ENCODE results near the gene MDM4. TPM values are rescaled to one million over a fixed set of nuclear protein-coding genes. Genes with fewer than 3 reads are reported as not detected.
A peak's percentile ranks its signal among the peaks of the same experiment; 100 is the strongest.

The MDM4 gene
- total RNA-seq, 1 experiment from 2014 or later = 42.1 TPM

GRCh38 chr1:204469304-204469703 is 46.9 kb upstream of the MDM4 start:
- in situ Hi-C loops (cut with HindIII; ENCODE audit: low pct_unique_long_range_greater_than_20kb, low sequenced_read_pairs) = no loop called here
- H3K36me3 ChIP-seq (ENCODE audit: control insufficient read depth, insufficient read depth, low read length) = no peaks in the 10 kb centered on the region
- TF ChIP-seq POLR2AphosphoS5 (IDR thresholded peaks at IDR 0.05; ENCODE audit: low read depth, low read length) = no peak
- no peak for TF ChIP-seq CTCF (IDR thresholded peaks at IDR 0.05)
- no peak for TF ChIP-seq SIN3A (IDR thresholded peaks at IDR 0.05; ENCODE audit: borderline replicate concordance, insufficient read depth, low read depth, low read length)
- no peak for TF ChIP-seq TCF7L2 (IDR thresholded peaks at IDR 0.05; ENCODE audit: low read depth, low read length)
- TF ChIP-seq REST (IDR thresholded peaks at IDR 0.05; ENCODE audit: insufficient read depth in 1 of 2, low read depth in 2 of 2, low read length in 1 of 2) = no peak
- no peaks in the 10 kb centered on the region for H3K4me1 ChIP-seq (ENCODE audit: control insufficient read depth, insufficient read depth, low read length)
- ChIA-PET CTCF (no interaction called here), POLR2A (no interaction called here)
- no peak overlapping the region for H3K27ac ChIP-seq (ENCODE audit: low read length)
- intact Hi-C loops (cut with micrococcal nuclease; ENCODE audit: unreplicated experiment) = no loop called here
- no peaks in the 10 kb centered on the region for H3K27me3 ChIP-seq (ENCODE audit: control insufficient read depth, insufficient read depth, low read length)
- H3K9me3 ChIP-seq (ENCODE audit: control insufficient read depth, insufficient read depth, low read depth, low read length) = no peaks in the 10 kb centered on the region
- no peak overlapping the region for H3K4me3 ChIP-seq (ENCODE audit: low read depth in 2 of 2, low read length in 2 of 2)
- BruUV-seq (replicated peaks) = TSS peak; percentile 41
- ATAC-seq (no peak), DNase-seq (ENCODE audit: low read depth, low spot score) (no peak)

- in situ Hi-C loops (cut with HindIII; ENCODE audit: low pct_unique_long_range_greater_than_20kb, low sequenced_read_pairs) = no loop called here
- H3K4me3 ChIP-seq (ENCODE audit: low read depth in 2 of 2, low read length in 2 of 2) = no peak overlapping the region
- ChIA-PET POLR2A (interaction anchor here (0.7 kb wide), 2 partner anchors 17 to 64 kb away, joined by 3 to 4 read pairs; no protein-coding TSS in a partner anchor), CTCF (no interaction called here)
- TF ChIP-seq CTCF (IDR thresholded peaks at IDR 0.05) (no peak), TCF7L2 (IDR thresholded peaks at IDR 0.05; ENCODE audit: low read depth, low read length) (no peak), SIN3A (IDR thresholded peaks at IDR 0.05; ENCODE audit: borderline replicate concordance, insufficient read depth, low read depth, low read length) (no peak), POLR2AphosphoS5 (IDR thresholded peaks at IDR 0.05; ENCODE audit: low read depth, low read length) (no peak), REST (IDR thresholded peaks at IDR 0.05; ENCODE audit: insufficient read depth in 1 of 2, low read depth in 2 of 2, low read length in 1 of 2) (no peak)
- no peaks in the 10 kb centered on the region for H3K36me3 ChIP-seq (ENCODE audit: control insufficient read depth, insufficient read depth, low read length)
- DNase-seq (ENCODE audit: low read depth, low spot score) = no peak
- intact Hi-C loops (cut with micrococcal nuclease; ENCODE audit: unreplicated experiment) = no loop called here
- no peaks in the 10 kb centered on the region; the same call in 1 of the 2 replicates for H3K4me1 ChIP-seq (ENCODE audit: control insufficient read depth, insufficient read depth, low read length)
- ATAC-seq = no peak
- H3K27ac ChIP-seq (ENCODE audit: low read length) = no peak overlapping the region
- no peaks in the 10 kb centered on the region for H3K9me3 ChIP-seq (ENCODE audit: control insufficient read depth, insufficient read depth, low read depth, low read length)
- no peaks in the 10 kb centered on the region for H3K27me3 ChIP-seq (ENCODE audit: control insufficient read depth, insufficient read depth, low read length)
- no TSS peak for BruUV-seq (replicated peaks)
Measured at GRCh38 chr1:204471687-204472086, 44.5 kb upstream of the MDM4 start.
